HUES64 (cell line): Measurements from ENCODE around the gene KCND3.

ENCODE experiments used
- H3K27ac ChIP-seq: 2 replicates; pipeline ENCODE4 v1.7.0; 2013; ENCODE audit warnings: low read depth, low read length, inconsistent platforms
- H3K27me3 ChIP-seq: 2 replicates; pipeline ENCODE4 v1.6.1; 2013; ENCODE audit warnings: mild to moderate bottlenecking, low read length; ENCODE audit not compliant: insufficient read depth
- H3K36me3 ChIP-seq: 2 replicates; pipeline ENCODE4 v1.6.1; 2013; ENCODE audit warnings: mild to moderate bottlenecking, low read length; ENCODE audit not compliant: insufficient read depth
- H3K4me1 ChIP-seq: 2 replicates; pipeline ENCODE4 v1.6.1; 2013; ENCODE audit warnings: mild to moderate bottlenecking, low read length, moderate library complexity; ENCODE audit not compliant: insufficient read depth
- H3K4me3 ChIP-seq: 2 replicates; pipeline ENCODE4 v1.5.1; 2013; ENCODE audit warnings: mild to moderate bottlenecking, low read length, moderate library complexity
- H3K9ac ChIP-seq: 2 replicates; pipeline ENCODE4 v1.6.1; 2013; ENCODE audit warnings: mild to moderate bottlenecking, low read depth, low read length
- H3K9me3 ChIP-seq: 2 replicates; pipeline ENCODE4 v1.6.1; 2013; ENCODE audit warnings: low read depth, low read length; ENCODE audit not compliant: insufficient read depth
- WGBS: fragments of 150-250, 120-280 bp; methylation state at CpG from one replicate; pipeline ENCODE4 v1.1.7; 2013; ENCODE audit warnings: missing lambda C conversion rate; 5-methylcytosine and 5-hydroxymethylcytosine counted together

The KCND3 gene

GRCh38 chr1:111911061-111911460 is 78.4 kb downstream of the KCND3 start:
- Histone ChIP-seq H3K4me3 (no peak overlapping the region), H3K27ac (no peak overlapping the region), H3K9ac (no peak overlapping the region), H3K9me3 (no peaks in the 10 kb centered on the region), H3K4me1 (no peaks in the 10 kb centered on the region; the same call in 1 of the 2 replicates), H3K27me3 (peaks cover 10% of the 10 kb centered on the region; the same call in 1 of the 2 replicates), H3K36me3 (no peaks in the 10 kb centered on the region)
- WGBS: 60% methylated on average over 1 of the region's 1 CpG

DNA sequence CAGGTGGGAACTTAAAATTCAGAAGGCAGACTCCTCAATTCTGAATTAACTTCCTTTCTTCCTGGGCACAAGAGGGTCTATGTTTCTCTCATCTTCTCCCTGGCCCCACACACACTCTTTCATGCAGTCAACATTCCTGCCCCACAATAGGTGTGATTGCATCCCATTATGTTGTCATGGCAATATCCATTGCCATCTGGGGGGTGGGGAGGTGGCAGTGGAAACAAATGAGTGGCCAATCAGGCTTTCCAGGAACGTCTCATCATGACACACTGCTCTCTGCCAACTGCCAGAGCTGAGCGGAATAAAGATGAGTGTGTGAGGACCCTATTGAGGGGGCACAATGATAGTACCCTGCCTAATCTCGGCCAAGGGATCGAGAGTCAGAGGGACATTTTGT is 80.4 kb downstream of the KCND3 start:
- no peak overlapping the region for H3K4me3 ChIP-seq
- no peaks in the 10 kb centered on the region for H3K36me3 ChIP-seq
- 91% methylated on average over 4 of the region's 4 CpGs for WGBS
- peaks cover 14% of the 10 kb centered on the region; the same call in 1 of the 2 replicates for H3K27me3 ChIP-seq
- H3K9me3 ChIP-seq: no peaks in the 10 kb centered on the region
- H3K4me1 ChIP-seq: peaks cover 4% of the 10 kb centered on the region
- no peak overlapping the region for H3K27ac ChIP-seq
- no peak overlapping the region for H3K9ac ChIP-seq

GRCh38 chr1:111908011-111908621 is 81.4 kb downstream of the KCND3 start:
- 81% methylated on average over 3 of the region's 3 CpGs for WGBS

GRCh38 chr1:111907321-111907720 is 82.1 kb downstream of the KCND3 start:
- Histone ChIP-seq H3K36me3 (no peaks in the 10 kb centered on the region), H3K4me1 (peaks cover 4% of the 10 kb centered on the region), H3K9ac (no peak overlapping the region), H3K9me3 (no peaks in the 10 kb centered on the region), H3K4me3 (no peak overlapping the region), H3K27me3 (peaks cover 14% of the 10 kb centered on the region; the same call in 1 of the 2 replicates), H3K27ac (no peak overlapping the region)
- WGBS: 93% methylated on average over 3 of the region's 3 CpGs

More at GRCh38 chr1:111908011-111908621, 81.4 kb downstream of the KCND3 start:
- no peaks in the 10 kb centered on the region for H3K9me3 ChIP-seq
- no peak overlapping the region for H3K27ac ChIP-seq
- peaks cover 4% of the 10 kb centered on the region for H3K4me1 ChIP-seq
- H3K36me3 ChIP-seq: no peaks in the 10 kb centered on the region
- peaks cover 14% of the 10 kb centered on the region; the same call in 1 of the 2 replicates for H3K27me3 ChIP-seq
- no peak overlapping the region for H3K9ac ChIP-seq
- no peak overlapping the region for H3K4me3 ChIP-seq

GRCh38 chr1:111906816-111907215 is 82.7 kb downstream of the KCND3 start:
- Histone ChIP-seq H3K9ac (no peak overlapping the region), H3K4me1 (peaks cover 4% of the 10 kb centered on the region), H3K4me3 (no peak overlapping the region), H3K27me3 (peaks cover 14% of the 10 kb centered on the region; the same call in 1 of the 2 replicates), H3K27ac (no peak overlapping the region), H3K36me3 (no peaks in the 10 kb centered on the region), H3K9me3 (no peaks in the 10 kb centered on the region)
- 71% methylated on average over 1 of the region's 1 CpG for WGBS

DNA sequence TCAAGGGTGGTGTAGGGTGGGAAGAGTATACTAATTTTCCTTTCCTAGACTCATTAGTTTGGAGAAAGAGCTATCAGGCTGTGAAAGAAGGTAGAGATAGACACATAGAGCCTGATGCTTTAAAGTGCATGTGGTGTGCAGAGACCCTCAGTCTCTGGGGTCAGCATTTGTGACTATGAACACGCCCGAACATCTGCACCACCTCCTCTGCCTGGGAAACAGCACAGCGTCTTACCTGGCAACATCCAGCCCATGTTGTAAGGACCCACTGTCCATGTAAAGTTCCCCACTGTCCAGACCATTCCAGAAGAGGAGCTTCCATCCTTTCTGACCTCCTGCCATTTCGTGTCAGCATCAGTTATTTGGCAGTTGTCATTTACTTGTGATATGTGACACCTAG is 83.4 kb downstream of the KCND3 start:
- WGBS: 96% methylated on average over 4 of the region's 4 CpGs
- Histone ChIP-seq H3K4me3 (no peak overlapping the region), H3K4me1 (peaks cover 4% of the 10 kb centered on the region), H3K36me3 (no peaks in the 10 kb centered on the region), H3K9ac (no peak overlapping the region), H3K27ac (no peak overlapping the region), H3K9me3 (no peaks in the 10 kb centered on the region), H3K27me3 (peaks cover 14% of the 10 kb centered on the region; the same call in 1 of the 2 replicates)

DNA sequence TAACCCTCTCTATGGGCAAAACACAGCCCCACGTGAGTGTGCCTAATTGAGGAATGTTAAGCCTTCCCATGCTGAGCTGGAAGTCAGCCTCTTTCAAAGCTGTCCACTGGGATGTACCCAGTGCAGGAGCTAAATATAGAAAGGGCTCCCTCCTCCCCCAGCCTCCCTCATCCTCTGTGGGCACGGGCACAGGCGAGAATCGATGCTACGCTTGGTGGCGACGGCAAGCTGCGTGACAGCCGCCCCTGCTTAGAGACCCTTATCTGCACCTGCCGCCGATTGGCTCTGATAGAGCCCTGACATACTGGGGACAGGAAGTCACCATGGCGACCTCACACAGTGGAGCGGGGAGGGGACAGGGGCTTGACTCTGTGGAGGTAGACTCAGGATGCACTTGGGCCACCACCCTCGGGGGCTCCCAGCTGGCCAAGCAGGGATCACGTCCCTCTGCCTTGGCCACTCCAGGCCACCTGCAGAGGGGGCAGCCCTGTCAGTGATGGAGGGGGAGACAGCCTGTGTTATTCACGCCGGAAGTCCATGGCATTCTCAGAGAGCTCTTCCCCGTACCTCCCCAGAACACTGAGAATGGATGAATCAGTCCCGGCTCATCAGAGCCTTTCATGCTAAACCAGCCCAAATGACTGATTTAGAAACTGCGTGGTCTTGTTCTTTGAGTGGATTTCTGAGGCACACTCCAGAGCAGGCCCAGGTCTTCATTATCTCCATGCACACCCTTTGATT is 84.8 kb downstream of the KCND3 start:
- peaks cover 4% of the 10 kb centered on the region; the same call in 1 of the 2 replicates for H3K4me1 ChIP-seq
- no peaks in the 10 kb centered on the region for H3K9me3 ChIP-seq
- H3K36me3 ChIP-seq: no peaks in the 10 kb centered on the region
- H3K4me3 ChIP-seq: no peak overlapping the region
- peaks cover 14% of the 10 kb centered on the region; the same call in 1 of the 2 replicates for H3K27me3 ChIP-seq
- no peak overlapping the region for H3K9ac ChIP-seq
- no peak overlapping the region for H3K27ac ChIP-seq
- 65% methylated on average over 20 of the region's 20 CpGs for WGBS

DNA sequence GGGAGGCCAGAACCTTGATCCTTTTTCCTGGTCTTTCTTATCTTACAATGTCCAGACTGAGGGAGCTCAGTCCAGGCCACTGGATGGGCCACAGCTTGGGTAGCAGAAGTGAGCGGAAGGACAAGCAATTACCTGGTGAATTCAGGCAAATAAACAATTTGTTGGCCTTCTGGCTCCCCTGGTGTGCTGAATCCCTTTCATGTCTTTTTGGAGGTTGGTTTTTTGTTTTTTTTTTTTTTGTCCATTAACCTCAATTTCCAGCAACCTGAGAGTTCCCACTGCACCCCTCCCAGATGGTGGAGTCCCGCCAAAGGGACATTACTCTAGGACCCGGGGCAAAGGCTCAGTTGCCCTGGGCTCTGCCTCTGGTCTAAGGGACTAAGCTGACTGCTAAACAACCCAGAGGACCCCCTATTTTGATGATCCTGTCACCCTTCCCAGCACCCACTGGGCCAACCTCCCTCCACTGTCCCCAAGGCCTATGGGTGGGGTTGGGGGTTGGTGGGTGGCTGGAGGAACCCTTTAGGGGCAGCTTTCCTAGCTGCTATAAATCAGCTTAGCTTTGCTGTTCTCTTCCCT is 85.5 kb downstream of the KCND3 start:
- H3K27ac ChIP-seq: no peak overlapping the region
- H3K4me3 ChIP-seq: no peak overlapping the region
- H3K36me3 ChIP-seq: no peaks in the 10 kb centered on the region
- no peak overlapping the region for H3K9ac ChIP-seq
- peaks cover 14% of the 10 kb centered on the region; the same call in 1 of the 2 replicates for H3K27me3 ChIP-seq
- 91% methylated on average over 3 of the region's 3 CpGs for WGBS
- H3K9me3 ChIP-seq: no peaks in the 10 kb centered on the region
- peaks cover 4% of the 10 kb centered on the region; the same call in 1 of the 2 replicates for H3K4me1 ChIP-seq

- Histone ChIP-seq H3K4me1 (peaks cover 4% of the 10 kb centered on the region; the same call in 1 of the 2 replicates), H3K27me3 (peaks cover 14% of the 10 kb centered on the region; the same call in 1 of the 2 replicates), H3K36me3 (no peaks in the 10 kb centered on the region), H3K4me3 (no peak overlapping the region), H3K9me3 (no peaks in the 10 kb centered on the region), H3K9ac (no peak overlapping the region), H3K27ac (no peak overlapping the region)
- WGBS: 77% methylated on average over 4 of the region's 4 CpGs
Measured at GRCh38 chr1:111903148-111903870, 86.2 kb downstream of the KCND3 start.

DNA sequence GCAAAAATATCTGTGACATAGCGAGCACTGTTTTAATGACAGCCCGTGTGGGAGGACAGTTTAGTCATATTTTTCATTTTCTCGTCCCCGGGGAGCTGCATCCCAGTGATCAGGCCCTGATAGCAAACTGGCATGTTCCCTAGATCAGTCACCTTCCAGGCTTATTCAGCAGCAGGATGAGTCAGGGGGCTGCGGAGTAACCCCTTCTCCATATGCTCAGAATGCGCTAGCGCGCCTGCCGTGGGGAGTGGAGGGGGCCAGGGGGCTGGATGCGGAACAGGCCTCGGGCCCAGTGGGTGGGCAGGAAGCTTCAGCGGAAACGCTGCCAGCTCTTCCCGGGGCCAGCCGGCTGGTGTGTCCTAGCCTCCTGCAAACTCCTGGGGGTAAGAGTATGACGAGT is 94.0 kb downstream of the KCND3 start:
- 43% methylated on average over 16 of the region's 16 CpGs for WGBS
- Histone ChIP-seq H3K9me3 (no peaks in the 10 kb centered on the region), H3K4me3 (no peak overlapping the region), H3K27ac (no peak overlapping the region), H3K4me1 (0 out of 2 replicates have a peak, but pooled peaks cover 4% of the 10 kb centered on the region), H3K27me3 (no peaks in the 10 kb centered on the region), H3K36me3 (no peaks in the 10 kb centered on the region), H3K9ac (no peak overlapping the region)
